ENCODE results near the gene CNBD2. TPM values are rescaled to one million over a fixed set of nuclear protein-coding genes. Genes with fewer than 3 reads are reported as not detected.

Gene CNBD2
- total RNA-seq, 1 donor from 2014 or later = 1.8 TPM

- Histone ChIP-seq H3K36me3 (ENCODE audit: control insufficient read depth, insufficient read depth, low read length) (no peaks in the 10 kb centered on the region), H3K27me3 (ENCODE audit: control insufficient read depth, insufficient read depth, low read length) (no peaks in the 10 kb centered on the region), H3K4me3 (ENCODE audit: low read depth, low read length) (no peak overlapping the region)
- DNase-seq (ENCODE audit: low read depth) = no peak
- no peak for FAIRE-seq
- TF ChIP-seq CTCF (IDR thresholded peaks at IDR 0.05; ENCODE audit: insufficient read depth, low read length, severe bottlenecking) = no peak
These were observed 86.8 kb downstream of the CNBD2 start for GRCh38 chr20:36055145-36055544.

- DNase-seq (ENCODE audit: low read depth) = no peak
These were observed 92.3 kb downstream of the CNBD2 start for GRCh38 chr20:36060676-36061075.

GRCh38 chr20:36061754-36062153, 93.4 kb downstream of the CNBD2 start:
- FAIRE-seq = no peak
- DNase-seq (ENCODE audit: low read depth) = no peak
- Histone ChIP-seq H3K4me3 (ENCODE audit: low read depth, low read length) (no peak overlapping the region), H3K27me3 (ENCODE audit: control insufficient read depth, insufficient read depth, low read length) (no peaks in the 10 kb centered on the region), H3K36me3 (ENCODE audit: control insufficient read depth, insufficient read depth, low read length) (no peaks in the 10 kb centered on the region)
- TF ChIP-seq CTCF (IDR thresholded peaks at IDR 0.05; ENCODE audit: insufficient read depth, low read length, severe bottlenecking) = no peak

More at GRCh38 chr20:36060676-36061075, 92.3 kb downstream of the CNBD2 start:
- no peak for TF ChIP-seq CTCF (IDR thresholded peaks at IDR 0.05; ENCODE audit: insufficient read depth, low read length, severe bottlenecking)
- Histone ChIP-seq H3K27me3 (ENCODE audit: control insufficient read depth, insufficient read depth, low read length) (no peaks in the 10 kb centered on the region), H3K36me3 (ENCODE audit: control insufficient read depth, insufficient read depth, low read length) (no peaks in the 10 kb centered on the region), H3K4me3 (ENCODE audit: low read depth, low read length) (no peak overlapping the region)
- FAIRE-seq = no peak

- TF ChIP-seq CTCF (IDR thresholded peaks at IDR 0.05; ENCODE audit: insufficient read depth, low read length, severe bottlenecking) = no peak
- no peak overlapping the region for H3K4me3 ChIP-seq (ENCODE audit: low read depth, low read length)
- H3K36me3 ChIP-seq (ENCODE audit: control insufficient read depth, insufficient read depth, low read length) = no peaks in the 10 kb centered on the region
- no peak for DNase-seq (ENCODE audit: low read depth)
- FAIRE-seq = no peak
- H3K27me3 ChIP-seq (ENCODE audit: control insufficient read depth, insufficient read depth, low read length) = no peaks in the 10 kb centered on the region
These were observed 94.4 kb downstream of the CNBD2 start for GRCh38 chr20:36062799-36063198.

GRCh38 chr20:36063916-36064657, 95.7 kb downstream of the CNBD2 start:
- TF ChIP-seq CTCF (IDR thresholded peaks at IDR 0.05; ENCODE audit: insufficient read depth, low read length, severe bottlenecking) = no peak
- peak overlapping the region; percentile 68 for H3K4me3 ChIP-seq (ENCODE audit: low read depth, low read length)
- H3K36me3 ChIP-seq (ENCODE audit: control insufficient read depth, insufficient read depth, low read length) = no peaks in the 10 kb centered on the region
- no peak for DNase-seq (ENCODE audit: low read depth)
- no peak for FAIRE-seq
- H3K27me3 ChIP-seq (ENCODE audit: control insufficient read depth, insufficient read depth, low read length) = no peaks in the 10 kb centered on the region

All from bronchial epithelial cell (primary cell).